ENCODE results near the gene SLC8A1.

The SLC8A1 gene

DNA sequence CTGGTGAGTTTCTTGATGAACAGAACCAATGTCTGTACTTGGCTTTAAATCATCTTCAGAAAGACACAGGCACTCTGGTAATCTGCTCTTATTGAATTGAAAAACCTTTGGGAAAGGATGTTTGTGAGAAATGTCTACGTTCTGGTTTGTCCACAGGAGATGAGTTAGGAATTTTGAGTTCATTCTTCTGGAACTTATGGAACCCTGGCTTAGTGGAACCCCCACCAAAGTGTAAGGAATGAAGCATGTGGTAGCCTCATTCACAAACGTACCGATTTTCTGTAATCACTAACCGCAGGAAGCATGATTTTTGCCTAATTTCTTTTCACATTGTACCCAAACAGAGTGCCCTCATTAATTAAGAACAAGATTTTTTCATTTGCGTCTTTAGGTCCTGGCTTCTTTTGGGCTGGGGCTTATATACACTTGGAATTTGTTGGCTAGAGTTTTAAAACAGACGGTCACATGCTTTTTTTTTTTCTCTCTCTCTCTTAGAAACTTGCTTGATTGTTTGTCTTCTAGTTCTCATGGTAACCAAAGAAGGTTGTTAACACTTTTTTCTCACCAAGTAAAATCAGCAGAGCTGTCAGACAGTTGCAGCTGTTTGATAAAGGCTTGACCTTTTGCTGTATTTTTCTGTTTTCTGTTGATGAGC, 358.7 kb downstream of the SLC8A1 start:
- no peak overlapping the region for H4K12ac ChIP-seq (ENCODE audit: low read depth, low read length)
- no peak overlapping the region for H2AFZ ChIP-seq (ENCODE audit: insufficient read depth, low read length, poor library complexity)
- H3K4me2 ChIP-seq (ENCODE audit: low read length), result no peak overlapping the region
- H3K79me2 ChIP-seq (ENCODE audit: control insufficient read depth, insufficient read depth, low read length, poor library complexity), result no peaks in the 10 kb centered on the region
- peak in 1 of 2 donors; percentile 26 for DNase-seq
- no CpG with 5 or more reads among the region's 6 CpGs for WGBS (ENCODE audit: extremely low coverage, insufficient coverage, insufficient read length)
- no peak overlapping the region for H3K18ac ChIP-seq (ENCODE audit: low read length)
- no peaks in the 10 kb centered on the region for H3K27me3 ChIP-seq (ENCODE audit: insufficient read depth, low read length)
- no peak overlapping the region for H3K23ac ChIP-seq (ENCODE audit: low read length)
- no peak overlapping the region for H3K4ac ChIP-seq (ENCODE audit: low read depth, low read length)
- H3K9me3 ChIP-seq (ENCODE audit: insufficient read depth, low read depth, low read length), result no peaks in the 10 kb centered on the region
- H3K27ac ChIP-seq (ENCODE audit: low read depth, low read length), result no peak overlapping the region
- no peak overlapping the region for H2BK120ac ChIP-seq (ENCODE audit: insufficient read depth, low read length, poor library complexity)
- peaks cover 0 to 2% of the 10 kb centered on the region in 2 experiments for H3K4me1 ChIP-seq (ENCODE audit: control insufficient read depth in 1 of 2, insufficient read depth in 2 of 2, low read length in 2 of 2)
- no peak overlapping the region for H2AK5ac ChIP-seq (ENCODE audit: low read length)
- no peak overlapping the region for H4K8ac ChIP-seq (ENCODE audit: low read depth, low read length)
- no peak overlapping the region for H3K4me3 ChIP-seq (ENCODE audit: low read depth, low read length)
- H3K14ac ChIP-seq (ENCODE audit: low read length), result no peak overlapping the region
- no peaks in the 10 kb centered on the region for H3K79me1 ChIP-seq (ENCODE audit: low read length)
- H2BK5ac ChIP-seq (ENCODE audit: low read depth, low read length, poor library complexity), result no peak overlapping the region
- no peak overlapping the region for H2BK12ac ChIP-seq (ENCODE audit: low read length)
- H4K91ac ChIP-seq (ENCODE audit: low read depth, low read length), result peak overlapping the region; percentile 37
- H3K9ac ChIP-seq (ENCODE audit: low read length), result no peak overlapping the region
- H3K36me3 ChIP-seq (ENCODE audit: control insufficient read depth in 1 of 2, insufficient read depth in 2 of 2, low read length in 2 of 2), result no peaks in the 10 kb centered on the region

DNA sequence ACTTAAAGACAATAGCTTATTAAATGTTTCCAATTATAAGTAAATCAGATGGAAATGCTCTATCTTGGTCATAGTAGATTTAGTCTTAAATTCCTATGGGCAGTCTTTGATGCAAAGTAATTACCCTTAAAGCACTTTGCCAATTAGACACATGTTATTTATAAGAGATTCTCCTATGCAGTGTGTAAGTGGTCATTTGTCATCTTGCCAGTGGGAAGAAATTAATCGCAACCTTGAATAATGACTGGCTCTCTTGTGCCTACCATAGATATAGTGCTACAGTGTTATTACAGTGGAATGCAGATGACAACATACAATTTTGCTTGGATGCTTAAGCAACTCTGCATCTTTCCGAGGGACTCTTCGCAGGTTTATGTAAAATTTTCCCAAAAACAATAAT, 361.8 kb downstream of the SLC8A1 start:
- H3K4me1 ChIP-seq (ENCODE audit: control insufficient read depth in 1 of 2, insufficient read depth in 2 of 2, low read length in 2 of 2), result peaks cover 0 to 2% of the 10 kb centered on the region in 2 experiments
- H3K9ac ChIP-seq (ENCODE audit: low read length), result no peak overlapping the region
- no peaks in the 10 kb centered on the region for H3K79me1 ChIP-seq (ENCODE audit: low read length)
- H4K91ac ChIP-seq (ENCODE audit: low read depth, low read length), result no peak overlapping the region
- H3K18ac ChIP-seq (ENCODE audit: low read length), result no peak overlapping the region
- H3K4me3 ChIP-seq (ENCODE audit: low read depth, low read length), result no peak overlapping the region
- no peaks in the 10 kb centered on the region for H3K79me2 ChIP-seq (ENCODE audit: control insufficient read depth, insufficient read depth, low read length, poor library complexity)
- H3K27ac ChIP-seq (ENCODE audit: low read depth, low read length), result no peak overlapping the region
- H3K9me3 ChIP-seq (ENCODE audit: insufficient read depth, low read depth, low read length), result peaks cover 2% of the 10 kb centered on the region
- H3K14ac ChIP-seq (ENCODE audit: low read length), result no peak overlapping the region
- no peak overlapping the region for H4K8ac ChIP-seq (ENCODE audit: low read depth, low read length)
- no peak overlapping the region for H2AK5ac ChIP-seq (ENCODE audit: low read length)
- DNase-seq, result no peak
- no peak overlapping the region for H2BK12ac ChIP-seq (ENCODE audit: low read length)
- no peaks in the 10 kb centered on the region for H3K36me3 ChIP-seq (ENCODE audit: control insufficient read depth in 1 of 2, insufficient read depth in 2 of 2, low read length in 2 of 2)
- H3K27me3 ChIP-seq (ENCODE audit: insufficient read depth, low read length), result no peaks in the 10 kb centered on the region
- no peak overlapping the region for H2AFZ ChIP-seq (ENCODE audit: insufficient read depth, low read length, poor library complexity)
- no peak overlapping the region for H3K4ac ChIP-seq (ENCODE audit: low read depth, low read length)
- H3K23ac ChIP-seq (ENCODE audit: low read length), result no peak overlapping the region
- no CpG with 5 or more reads among the region's 3 CpGs for WGBS (ENCODE audit: extremely low coverage, insufficient coverage, insufficient read length)
- H2BK120ac ChIP-seq (ENCODE audit: insufficient read depth, low read length, poor library complexity), result no peak overlapping the region
- H2BK5ac ChIP-seq (ENCODE audit: low read depth, low read length, poor library complexity), result no peak overlapping the region
- no peak overlapping the region for H3K4me2 ChIP-seq (ENCODE audit: low read length)
- H4K12ac ChIP-seq (ENCODE audit: low read depth, low read length), result no peak overlapping the region

DNA sequence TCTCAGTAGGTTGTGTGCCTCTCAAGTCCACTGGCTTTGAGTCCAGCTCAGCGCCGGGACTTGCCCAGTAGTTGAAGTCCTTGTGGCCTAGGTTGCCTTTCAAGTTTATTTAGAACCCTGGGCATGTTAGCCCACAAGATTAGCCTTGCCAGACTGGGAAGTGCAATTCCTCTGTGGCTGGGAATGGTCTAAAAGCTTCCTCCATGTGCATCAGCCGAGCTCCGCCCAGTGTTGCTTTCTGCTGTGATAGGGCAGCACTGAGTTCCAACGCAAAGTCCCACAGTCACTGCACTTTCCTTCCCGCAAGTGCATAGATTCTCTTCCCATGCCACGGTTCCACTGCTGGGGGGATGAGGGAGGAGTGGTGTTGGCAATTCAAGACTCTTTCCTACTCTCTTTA, 364.0 kb downstream of the SLC8A1 start:
- Histone ChIP-seq H3K23ac (ENCODE audit: low read length) (no peak overlapping the region), H3K4me3 (ENCODE audit: low read depth, low read length) (no peak overlapping the region), H3K9me3 (ENCODE audit: insufficient read depth, low read depth, low read length) (peaks cover 2% of the 10 kb centered on the region), H3K79me2 (ENCODE audit: control insufficient read depth, insufficient read depth, low read length, poor library complexity) (no peaks in the 10 kb centered on the region), H3K14ac (ENCODE audit: low read length) (no peak overlapping the region), H3K4ac (ENCODE audit: low read depth, low read length) (no peak overlapping the region), H3K4me1 (ENCODE audit: control insufficient read depth in 1 of 2, insufficient read depth in 2 of 2, low read length in 2 of 2) (no peaks in the 10 kb centered on the region), H2AFZ (ENCODE audit: insufficient read depth, low read length, poor library complexity) (no peak overlapping the region), H2BK5ac (ENCODE audit: low read depth, low read length, poor library complexity) (no peak overlapping the region), H3K9ac (ENCODE audit: low read length) (no peak overlapping the region), H3K4me2 (ENCODE audit: low read length) (no peak overlapping the region), H4K12ac (ENCODE audit: low read depth, low read length) (no peak overlapping the region), H2BK12ac (ENCODE audit: low read length) (no peak overlapping the region), H3K27ac (ENCODE audit: low read depth, low read length) (no peak overlapping the region), H4K91ac (ENCODE audit: low read depth, low read length) (no peak overlapping the region), H3K27me3 (ENCODE audit: insufficient read depth, low read length) (no peaks in the 10 kb centered on the region), H2BK120ac (ENCODE audit: insufficient read depth, low read length, poor library complexity) (no peak overlapping the region), H3K36me3 (ENCODE audit: control insufficient read depth in 1 of 2, insufficient read depth in 2 of 2, low read length in 2 of 2) (no peaks in the 10 kb centered on the region), H3K18ac (ENCODE audit: low read length) (no peak overlapping the region), H3K79me1 (ENCODE audit: low read length) (no peaks in the 10 kb centered on the region), H2AK5ac (ENCODE audit: low read length) (no peak overlapping the region), H4K8ac (ENCODE audit: low read depth, low read length) (no peak overlapping the region)
- DNase-seq, result no peak
- no CpG with 5 or more reads among the region's 7 CpGs for WGBS (ENCODE audit: extremely low coverage, insufficient coverage, insufficient read length)

DNA sequence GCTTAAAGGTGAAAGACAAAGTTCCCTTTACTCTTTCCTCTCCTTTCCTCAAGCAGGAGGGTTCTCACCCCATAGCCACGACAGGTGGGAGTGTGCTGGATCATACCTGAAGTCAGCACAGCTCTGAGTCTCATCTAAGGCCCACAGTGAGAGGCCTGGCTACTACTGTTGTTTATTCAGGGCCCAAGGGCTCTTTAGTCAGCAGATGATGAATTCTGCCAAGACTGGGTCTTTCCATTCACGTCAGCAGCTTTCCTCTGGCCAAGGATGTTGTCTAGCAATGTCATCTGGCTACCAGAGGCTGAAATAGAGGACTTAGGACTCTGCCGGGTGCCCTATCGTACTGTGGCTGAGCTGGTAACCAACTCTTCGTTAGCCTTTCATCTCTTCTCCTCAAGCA, 364.5 kb downstream of the SLC8A1 start:
- Histone ChIP-seq H3K9ac (ENCODE audit: low read length) (no peak overlapping the region), H3K4me1 (ENCODE audit: control insufficient read depth in 1 of 2, insufficient read depth in 2 of 2, low read length in 2 of 2) (no peaks in the 10 kb centered on the region), H2AFZ (ENCODE audit: insufficient read depth, low read length, poor library complexity) (no peak overlapping the region), H3K4me3 (ENCODE audit: low read depth, low read length) (no peak overlapping the region), H3K9me3 (ENCODE audit: insufficient read depth, low read depth, low read length) (peaks cover 2% of the 10 kb centered on the region), H2AK5ac (ENCODE audit: low read length) (no peak overlapping the region), H3K36me3 (ENCODE audit: control insufficient read depth in 1 of 2, insufficient read depth in 2 of 2, low read length in 2 of 2) (no peaks in the 10 kb centered on the region), H3K4me2 (ENCODE audit: low read length) (no peak overlapping the region), H3K23ac (ENCODE audit: low read length) (no peak overlapping the region), H3K79me2 (ENCODE audit: control insufficient read depth, insufficient read depth, low read length, poor library complexity) (no peaks in the 10 kb centered on the region), H3K4ac (ENCODE audit: low read depth, low read length) (no peak overlapping the region), H4K12ac (ENCODE audit: low read depth, low read length) (no peak overlapping the region), H3K27ac (ENCODE audit: low read depth, low read length) (no peak overlapping the region), H3K27me3 (ENCODE audit: insufficient read depth, low read length) (no peaks in the 10 kb centered on the region), H3K18ac (ENCODE audit: low read length) (no peak overlapping the region), H2BK12ac (ENCODE audit: low read length) (no peak overlapping the region), H3K79me1 (ENCODE audit: low read length) (no peaks in the 10 kb centered on the region), H4K8ac (ENCODE audit: low read depth, low read length) (no peak overlapping the region), H2BK120ac (ENCODE audit: insufficient read depth, low read length, poor library complexity) (no peak overlapping the region), H2BK5ac (ENCODE audit: low read depth, low read length, poor library complexity) (no peak overlapping the region), H4K91ac (ENCODE audit: low read depth, low read length) (no peak overlapping the region), H3K14ac (ENCODE audit: low read length) (no peak overlapping the region)
- DNase-seq, result no peak
- whole genome bisulfite sequencing (ENCODE audit: extremely low coverage, insufficient coverage, insufficient read length), result no CpG with 5 or more reads among the region's 5 CpGs
